GM19328 (cell line): Measurements from ENCODE around the gene HPD.
"Not testable (repeated sequence)": the region's sequence is repeated elsewhere in the genome, so short reads cannot be mapped to it uniquely, and the experiment has no call there.

ENCODE experiments used
- ATAC-seq: cut with Tn5 transposase; IDR thresholded peaks from one replicate; pipeline ENCODE4 v1.9.1; 2021; ENCODE audit warnings: mild to moderate bottlenecking, moderate library complexity; ENCODE audit not compliant: unreplicated experiment

Gene HPD

DNA sequence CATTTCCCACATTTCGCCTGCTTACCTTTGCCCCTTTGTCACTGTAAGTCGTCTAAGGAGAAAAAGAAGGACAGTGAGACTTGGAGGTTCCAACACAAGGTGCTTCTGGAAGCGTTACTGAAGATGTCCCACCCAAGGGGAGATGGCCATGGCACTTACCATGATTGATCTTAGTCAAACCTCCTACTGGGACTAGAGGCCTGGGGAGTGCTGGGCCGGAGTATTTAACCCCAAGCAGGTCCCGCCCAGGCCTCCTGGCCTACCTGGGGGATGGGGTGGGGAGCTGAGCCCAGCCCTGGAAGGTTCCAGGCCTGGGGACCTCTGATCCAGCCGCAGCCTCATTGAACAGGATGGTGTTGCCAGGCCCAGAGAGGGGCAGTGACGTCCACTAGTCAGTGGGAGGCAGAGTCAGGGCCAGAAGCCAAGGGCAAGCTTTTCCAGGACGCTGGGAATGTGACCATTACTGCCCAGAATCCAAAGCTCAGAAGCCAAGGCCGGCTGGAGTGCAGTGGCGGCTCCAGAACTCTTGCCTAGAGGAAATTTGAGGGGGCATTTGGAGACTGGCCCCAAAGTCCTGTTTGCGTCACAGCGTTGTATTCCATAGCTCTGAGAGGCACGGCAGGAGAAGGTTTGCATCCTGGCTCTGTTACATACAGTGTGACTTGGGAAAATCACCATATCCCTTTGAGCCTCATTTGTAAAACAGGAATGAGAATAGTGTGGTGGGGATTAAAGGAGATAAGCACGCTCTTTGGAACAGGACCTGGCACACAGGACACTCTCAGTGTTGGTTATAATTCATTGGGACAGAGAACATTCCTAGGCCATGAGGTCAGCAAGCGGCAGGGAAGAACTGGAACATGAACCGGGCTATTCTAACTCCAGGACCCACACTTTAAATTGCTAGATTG, at the start of gene HPD:
HPD (minus strand) TSS at position 198 of the 911 bp plus-strand sequence; CDS start at position 162, 36 bp downstream.
- ATAC-seq: no peak

GRCh38 chr12:121905746-121906145, 47.1 kb upstream of the HPD start:
- no peak for ATAC-seq

GRCh38 chr12:121903202-121903601, 44.5 kb upstream of the HPD start:
- no peak for ATAC-seq

DNA sequence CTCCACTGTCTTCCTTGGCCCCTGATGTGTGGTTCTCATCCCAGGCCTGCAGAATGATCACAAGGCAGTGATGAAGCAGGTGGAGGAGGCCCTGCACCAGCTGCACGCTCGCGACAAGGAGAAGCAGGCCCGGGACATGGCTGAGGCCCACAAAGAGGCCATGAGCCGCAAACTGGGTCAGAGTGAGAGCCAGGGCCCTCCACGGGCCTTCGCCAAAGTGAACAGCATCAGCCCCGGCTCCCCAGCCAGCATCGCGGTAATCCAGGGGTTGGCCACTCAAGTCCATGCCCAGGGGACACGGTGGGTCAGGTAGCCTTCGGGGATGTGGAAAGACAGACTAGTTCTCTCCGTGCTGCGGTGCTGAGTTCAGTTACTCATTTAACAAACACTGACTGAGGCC, 40.9 kb upstream of the HPD start:
- ATAC-seq: no peak

GRCh38 chr12:121898287-121898686, 39.6 kb upstream of the HPD start:
- ATAC-seq: no peak

GRCh38 chr12:121894633-121895032, 36.0 kb upstream of the HPD start:
- ATAC-seq: no peak

DNA sequence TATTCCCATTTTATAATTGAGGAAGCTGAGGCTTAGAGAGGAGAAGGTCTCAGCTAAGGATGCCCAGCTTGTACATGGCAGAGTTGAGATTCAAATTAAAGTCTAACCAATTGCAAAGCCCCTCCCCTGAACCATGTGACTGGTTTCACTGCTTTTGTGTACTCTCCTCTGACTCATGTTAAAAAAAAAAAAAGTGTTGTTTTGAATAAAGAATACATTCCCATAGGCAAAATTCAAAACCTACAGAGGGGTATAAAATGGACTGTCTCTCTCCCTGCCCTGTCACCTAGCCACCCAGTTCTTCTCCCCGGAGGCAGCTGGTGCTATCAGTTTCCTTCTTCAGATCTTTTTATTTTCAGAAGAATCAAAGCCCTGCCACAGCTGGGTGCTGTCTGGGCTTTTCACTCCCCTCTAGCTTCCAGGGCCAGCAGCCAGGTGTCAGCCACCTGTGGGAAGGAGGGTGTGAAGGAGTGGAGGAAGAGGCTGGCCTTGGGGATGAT, 35.4 kb upstream of the HPD start:
- ATAC-seq: no peak

- ATAC-seq: no peak
Observed at GRCh38 chr12:121892673-121893561, 34.3 kb upstream of the HPD start.

GRCh38 chr12:121889661-121890060, 31.0 kb upstream of the HPD start:
- ATAC-seq: not testable (repeated sequence)

DNA sequence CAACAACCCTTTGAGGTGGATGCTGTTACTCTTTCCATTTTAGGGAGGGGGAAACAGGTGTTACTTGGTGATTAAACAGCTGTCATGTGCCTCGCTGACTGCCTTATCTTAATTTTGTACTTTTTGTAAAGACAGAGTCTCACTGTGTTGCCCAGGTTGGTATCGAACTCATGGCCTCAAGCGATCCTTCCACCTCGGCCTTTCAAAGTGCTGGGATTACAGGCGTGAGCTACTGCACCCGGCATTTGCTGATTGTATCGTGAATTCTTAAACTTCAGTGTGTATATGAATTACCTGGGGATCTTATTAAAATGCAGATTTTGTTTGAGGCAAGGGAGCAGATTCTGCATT, 30.6 kb upstream of the HPD start:
- ATAC-seq: no peak

GRCh38 chr12:121888478-121889273, 30.0 kb upstream of the HPD start, which contains the start of gene PSMD9:
Gene PSMD9, plus strand, starts transcription at chr12:121888790. Its CDS starts 67 bp downstream, at chr12:121888857.
- peak; percentile 95 for ATAC-seq

DNA sequence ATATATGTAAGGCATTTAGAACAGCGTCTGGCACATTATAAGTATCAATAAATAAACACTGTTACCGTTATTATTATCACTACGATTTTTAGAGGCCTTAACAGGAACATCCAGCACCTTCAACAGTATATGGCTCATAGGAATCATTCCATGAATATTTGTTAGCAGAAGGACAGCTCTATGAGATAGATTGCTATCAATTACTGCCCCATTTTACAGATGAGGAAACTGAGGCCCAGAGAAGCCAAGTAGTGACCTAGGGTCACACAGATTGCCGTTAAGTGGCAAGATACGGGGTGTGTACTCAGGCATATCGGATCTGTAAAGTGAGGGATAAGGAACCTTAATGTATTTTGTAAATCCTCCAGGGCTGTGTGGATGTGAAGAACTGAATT, 29.4 kb upstream of the HPD start:
- ATAC-seq: no peak

DNA sequence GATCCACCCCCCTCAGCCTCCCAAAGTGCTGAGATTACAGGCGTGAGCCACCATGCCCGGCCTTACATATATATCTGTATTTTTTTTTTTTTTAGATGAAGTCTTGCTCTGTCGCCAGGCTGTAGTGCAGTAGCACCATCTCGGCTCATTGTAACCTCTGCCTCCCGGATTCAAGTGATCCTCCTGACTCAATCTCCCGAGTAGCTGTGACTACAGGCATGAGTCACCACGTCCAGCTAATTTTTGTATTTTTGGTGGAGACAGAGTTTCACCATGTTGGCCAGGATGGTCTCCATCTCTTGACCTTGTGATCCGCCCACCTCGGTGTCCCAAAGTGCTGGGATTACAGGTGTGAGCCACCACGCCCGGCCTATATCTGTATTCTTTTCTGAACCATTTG, 26.5 kb upstream of the HPD start:
- ATAC-seq: not testable (repeated sequence)

GRCh38 chr12:121883315-121883660, 24.6 kb upstream of the HPD start:
- ATAC-seq: no peak

GRCh38 chr12:121876080-121876447, 17.4 kb upstream of the HPD start:
- ATAC-seq: not testable (repeated sequence)

DNA sequence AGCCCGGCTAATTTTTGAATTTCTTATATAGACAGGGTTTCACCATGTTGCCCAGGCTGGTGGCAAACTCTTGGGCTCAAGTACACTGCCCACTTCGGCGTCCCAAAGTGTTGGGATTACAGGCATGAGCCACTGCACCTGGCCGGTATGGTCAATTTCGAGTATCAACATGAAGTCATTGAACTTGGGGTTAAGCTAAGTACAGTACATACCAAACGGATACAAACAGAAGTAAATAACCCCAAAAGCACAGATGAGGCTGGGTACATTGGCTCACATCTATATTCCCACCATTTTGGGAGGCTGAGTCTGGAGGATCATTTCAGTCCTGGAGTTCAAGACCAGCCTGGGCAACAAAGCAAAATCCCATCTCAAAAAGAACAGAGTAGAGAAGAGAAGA, 16.9 kb upstream of the HPD start:
- ATAC-seq: no peak

DNA sequence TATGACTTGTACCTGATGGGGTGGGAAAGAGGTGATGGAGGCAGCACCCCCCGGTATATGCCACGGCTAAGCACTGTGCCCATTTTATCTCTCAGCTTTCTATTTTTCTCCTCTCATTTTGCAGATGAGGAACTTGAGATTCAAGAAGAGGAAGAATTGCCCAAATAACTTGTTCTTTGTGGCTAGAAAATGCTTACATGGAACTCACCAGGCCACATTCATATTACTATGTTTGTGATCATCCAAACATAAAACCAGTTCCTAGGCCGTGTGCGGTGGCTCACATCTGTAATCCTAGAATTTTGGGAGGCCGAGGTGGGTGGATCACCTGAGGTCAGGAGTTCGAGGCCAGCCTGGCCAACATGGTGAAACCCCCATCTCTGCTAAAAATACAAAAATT, 15.4 kb upstream of the HPD start:
- ATAC-seq: no peak

GRCh38 chr12:121873216-121873569, 14.5 kb upstream of the HPD start:
- no peak for ATAC-seq

GRCh38 chr12:121872546-121873215, 14.0 kb upstream of the HPD start:
- ATAC-seq: no peak

- ATAC-seq: no peak
Observed at GRCh38 chr12:121871467-121871866, 12.8 kb upstream of the HPD start.
